ENCODE data around the gene RPL3. TPM values are rescaled to one million over a fixed set of nuclear protein-coding genes. Genes with fewer than 3 reads are reported as not detected.

Gene RPL3
- polyA plus RNA-seq, 1 donor = 2,719 TPM

GRCh38 chr22:39282645-39283321 is 36.6 kb downstream of the RPL3 start:
- DNase-seq = no peak

GRCh38 chr22:39281126-39281525 is 38.3 kb downstream of the RPL3 start:
- DNase-seq = no peak

- DNase-seq = no peak
Observed at GRCh38 chr22:39280250-39280649, 39.2 kb downstream of the RPL3 start.

- DNase-seq = no peak
Observed at GRCh38 chr22:39279170-39279850, 40.1 kb downstream of the RPL3 start.

- DNase-seq = no peak
Observed at GRCh38 chr22:39278040-39278439, 41.4 kb downstream of the RPL3 start.

- DNase-seq = no peak
Observed at GRCh38 chr22:39277142-39277607, 42.2 kb downstream of the RPL3 start.

GRCh38 chr22:39276440-39277141 is 42.8 kb downstream of the RPL3 start:
- DNase-seq = no peak

GRCh38 chr22:39275814-39276439 is 43.5 kb downstream of the RPL3 start:
- no peak for DNase-seq

GRCh38 chr22:39273950-39274887 is 45.2 kb downstream of the RPL3 start:
- no peak for DNase-seq

GRCh38 chr22:39270792-39271191 is 48.6 kb downstream of the RPL3 start:
- DNase-seq = no peak

GRCh38 chr22:39270280-39270679 is 49.1 kb downstream of the RPL3 start:
- DNase-seq = no peak

GRCh38 chr22:39269095-39269790 is 50.2 kb downstream of the RPL3 start:
- no peak for DNase-seq

GRCh38 chr22:39268645-39269044 is 50.8 kb downstream of the RPL3 start:
- DNase-seq = no peak

GRCh38 chr22:39267974-39268373 is 51.4 kb downstream of the RPL3 start:
- DNase-seq = no peak

- no peak for DNase-seq
Observed at GRCh38 chr22:39266398-39267030, 52.9 kb downstream of the RPL3 start.

- DNase-seq = no peak
Observed at GRCh38 chr22:39265143-39265886, 54.1 kb downstream of the RPL3 start.

GRCh38 chr22:39264349-39265038 is 54.9 kb downstream of the RPL3 start:
- no peak for DNase-seq

GRCh38 chr22:39263626-39264348 is 55.6 kb downstream of the RPL3 start:
- DNase-seq = no peak

Data from hindlimb muscle (tissue), 1 donor.